NCI-H82 treated with DMSO at 0.1 percent for 48 hours (cell line): ENCODE data around the gene CDH16.
A peak's percentile ranks its signal among the peaks of the same experiment; 100 is the strongest.
"Not testable (repeated sequence)": the region's sequence is repeated elsewhere in the genome, so short reads cannot be mapped to it uniquely, and the experiment has no call there.

Experiments used
- DNase-seq: peaks from one replicate; lab custom pipeline; 2025; ENCODE audit not compliant: unreplicated experiment; lab: John Stamatoyannopoulos, UW

CDH16 gene

DNA sequence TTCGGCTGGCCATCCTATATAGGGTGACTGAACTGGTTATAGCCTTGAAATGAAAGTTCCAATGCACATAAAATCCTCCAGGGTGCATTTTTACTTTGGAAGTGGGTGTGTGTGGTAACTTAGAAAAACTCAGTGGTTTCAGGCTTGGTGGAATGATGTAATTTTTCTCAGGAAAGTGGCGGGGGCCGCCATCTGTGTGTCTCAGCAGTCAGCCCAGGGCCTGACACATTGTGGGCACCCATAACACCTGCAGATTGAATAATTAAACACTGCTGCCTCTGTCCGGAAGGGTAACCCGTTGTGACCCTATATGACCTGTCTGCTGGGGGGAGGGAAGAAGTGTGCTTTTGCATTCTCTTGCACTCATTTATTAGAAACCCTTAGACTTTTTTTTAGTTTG, 40.6 kb downstream of the CDH16 start:
- DNase-seq = no peak

DNA sequence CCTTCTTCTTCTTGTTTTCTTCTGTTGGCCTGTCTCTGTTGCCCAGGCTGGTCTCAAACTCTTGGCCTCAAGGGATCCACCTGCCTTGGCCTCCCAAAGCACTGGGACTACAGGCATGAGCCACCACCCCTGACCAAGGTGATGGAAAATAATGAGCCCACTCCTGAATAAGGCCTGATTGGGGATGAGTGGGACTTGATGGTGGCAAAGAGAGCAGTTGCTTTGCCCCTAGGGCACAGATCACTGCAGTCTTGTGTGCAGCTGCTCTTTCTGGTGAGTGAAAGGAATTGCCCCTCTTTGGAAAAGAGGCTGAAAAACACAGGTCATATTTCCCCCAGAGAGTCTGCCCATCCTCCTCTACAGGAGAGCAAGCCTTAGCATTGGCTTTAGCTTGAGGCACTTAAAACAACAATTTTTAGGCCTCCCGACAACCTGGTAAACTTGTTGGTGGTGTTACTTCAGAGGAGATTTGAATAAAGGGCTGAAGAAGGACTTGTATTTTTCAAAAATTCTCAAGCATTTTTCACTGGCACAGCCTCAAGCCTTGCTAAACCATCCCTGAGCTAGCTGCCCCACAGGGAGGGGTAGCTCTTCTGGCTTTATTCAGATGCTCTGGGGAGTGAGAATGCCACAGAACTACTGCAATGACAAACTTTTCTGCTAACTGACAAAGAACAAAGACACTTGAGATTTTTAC, 44.5 kb downstream of the CDH16 start:
- no peak for DNase-seq

DNA sequence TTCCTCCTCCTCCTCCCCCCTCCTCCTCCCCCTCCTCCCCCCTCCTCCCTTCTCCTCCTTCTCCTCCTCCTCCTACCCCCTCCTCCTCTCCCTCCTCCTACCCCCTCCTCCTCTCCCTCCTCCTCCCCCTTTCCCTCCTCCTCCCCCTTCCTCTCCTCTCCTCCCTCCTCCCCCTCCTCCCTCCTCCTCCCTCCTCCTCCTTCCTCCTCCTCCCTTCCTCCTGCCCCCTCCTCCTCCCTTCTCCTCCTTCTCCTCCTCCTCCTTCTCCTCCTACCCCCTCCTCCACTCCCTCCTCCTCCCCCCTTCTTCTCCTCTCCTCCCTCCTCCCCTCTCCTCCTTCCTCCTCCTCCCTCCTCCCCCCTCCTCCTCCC, 45.0 kb downstream of the CDH16 start:
- DNase-seq = no peak

DNA sequence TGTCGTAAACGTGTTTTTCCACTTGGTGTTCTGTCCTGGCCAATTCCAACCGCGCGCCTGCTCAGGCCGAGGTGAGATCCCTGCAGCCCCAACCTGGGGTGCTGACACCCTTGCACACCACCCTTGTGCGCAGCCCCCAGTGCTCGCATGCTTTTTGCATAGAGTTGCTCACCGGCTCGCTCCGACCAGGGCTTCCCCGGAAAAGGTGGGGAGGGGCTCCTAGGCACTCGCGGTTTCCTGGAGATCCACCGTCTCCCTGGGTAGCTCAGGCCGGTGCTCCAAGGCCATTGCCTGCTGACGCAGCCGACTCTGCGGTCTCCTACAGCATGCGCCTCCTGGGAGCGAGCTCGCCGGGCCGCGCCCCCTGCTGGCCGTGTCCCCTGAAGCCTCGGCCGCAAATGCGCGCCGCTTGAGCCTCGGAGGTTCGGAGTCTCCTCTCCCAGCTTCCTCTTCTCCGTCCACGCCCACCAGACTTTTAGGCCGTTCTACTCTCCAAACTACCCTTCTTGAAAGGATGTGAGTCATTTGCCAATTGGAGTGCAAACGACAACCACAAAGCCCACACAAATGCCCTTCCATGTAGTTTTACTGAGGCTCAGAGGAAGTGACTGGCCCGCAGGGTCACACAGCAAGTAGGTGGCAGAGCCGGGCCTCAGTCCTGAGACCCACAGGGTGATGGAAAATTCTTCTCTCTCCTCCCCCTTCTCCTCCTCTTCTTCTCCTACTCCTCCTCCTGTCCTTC, 45.6 kb downstream of the CDH16 start:
- DNase-seq = peak; percentile 10

DNA sequence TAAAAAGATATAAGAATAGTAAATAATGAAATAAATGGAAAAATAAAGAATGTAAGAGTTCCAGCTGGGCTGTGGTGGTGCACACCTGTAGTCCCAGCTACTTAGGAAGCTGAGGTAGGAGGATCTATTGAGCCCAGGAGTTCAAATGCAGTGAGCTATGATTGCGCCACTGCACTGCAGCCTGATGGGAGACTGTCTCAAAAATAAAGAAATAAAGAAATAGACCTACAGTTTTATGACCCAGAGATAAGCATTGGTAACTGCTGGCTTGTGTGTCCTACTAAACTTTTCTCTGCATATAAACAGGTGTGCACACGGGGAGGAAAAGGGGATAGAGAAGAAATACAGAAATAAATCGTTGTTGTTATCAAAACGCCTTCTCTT, 46.1 kb downstream of the CDH16 start:
- no peak for DNase-seq

DNA sequence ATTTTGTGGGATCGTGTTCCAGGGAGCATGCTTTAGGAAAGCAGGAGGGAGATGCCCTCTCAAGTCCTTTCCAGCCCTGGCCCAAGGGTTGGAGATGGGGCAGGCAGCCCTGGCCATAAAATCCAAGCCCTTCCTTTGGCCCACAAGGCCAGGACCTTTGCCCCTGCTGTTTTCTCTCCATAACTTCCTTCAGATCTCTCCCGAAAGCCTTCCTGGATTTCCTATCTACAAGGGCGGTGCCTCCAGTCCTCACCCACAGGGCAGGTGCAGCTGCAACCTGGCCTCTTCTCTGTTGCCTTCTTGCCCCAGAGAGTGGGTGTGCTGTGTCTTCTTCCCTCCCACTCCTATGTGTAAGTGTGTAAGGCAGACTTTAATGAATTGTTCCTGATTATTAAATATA, 46.8 kb downstream of the CDH16 start:
- DNase-seq = no peak

DNA sequence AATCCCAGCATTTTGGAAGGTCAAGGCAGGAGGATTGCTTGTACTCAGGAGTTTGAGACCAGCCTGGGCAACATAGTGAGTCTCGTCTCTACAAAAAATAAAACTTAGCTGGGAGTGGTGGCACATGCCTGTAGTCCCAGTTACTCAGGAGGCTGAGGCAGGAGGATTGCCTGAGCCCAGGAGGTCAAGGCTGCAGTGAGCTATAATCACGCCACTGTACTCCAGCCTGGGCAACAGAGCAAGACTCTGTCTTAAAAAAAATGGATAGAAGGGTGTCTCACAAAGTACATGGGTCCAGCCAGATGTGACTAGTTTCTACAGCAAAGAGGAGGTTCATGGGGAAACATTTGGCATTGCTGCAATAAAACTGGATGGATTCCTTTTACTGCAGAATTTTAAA, 47.3 kb downstream of the CDH16 start:
- DNase-seq = not testable (repeated sequence)

DNA sequence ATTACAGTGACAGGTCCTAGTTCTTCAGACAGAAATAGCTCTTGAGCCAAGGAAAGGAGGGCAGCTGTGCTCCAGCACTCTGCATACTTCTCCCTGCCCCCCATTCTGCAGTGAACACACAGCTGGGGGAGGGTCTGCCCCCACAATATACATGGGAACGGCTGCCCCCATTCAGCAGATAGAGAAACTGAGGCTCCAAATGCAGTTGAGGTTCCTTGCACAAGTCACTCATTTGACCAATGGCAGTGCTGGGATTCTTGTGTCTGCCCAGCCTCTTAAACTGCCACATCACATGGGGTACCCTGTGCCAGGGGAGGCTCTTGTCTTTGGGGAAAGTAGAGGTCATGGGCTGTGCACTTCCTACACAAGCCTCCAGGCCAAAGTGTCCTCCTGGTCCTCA, 49.3 kb downstream of the CDH16 start:
- no peak for DNase-seq

DNA sequence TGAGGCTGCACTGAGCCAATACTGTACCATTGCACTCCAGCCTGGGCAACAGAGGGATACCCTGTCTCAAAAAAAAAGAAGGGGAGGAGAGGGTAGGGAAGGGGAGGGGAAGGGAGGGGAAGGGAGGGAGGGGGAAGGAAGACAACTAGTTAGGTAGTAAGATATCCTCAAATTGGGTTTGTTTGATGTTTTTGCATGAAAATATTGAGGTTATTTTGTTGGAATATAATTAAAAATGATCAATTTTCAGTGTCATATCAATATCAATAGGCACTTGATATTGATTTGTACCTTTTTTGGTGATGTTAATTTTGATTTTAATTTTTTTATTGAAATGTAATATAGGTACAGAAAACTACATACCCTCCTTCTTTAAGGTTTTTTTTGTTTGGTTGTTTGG, 55.0 kb downstream of the CDH16 start:
- no peak for DNase-seq

DNA sequence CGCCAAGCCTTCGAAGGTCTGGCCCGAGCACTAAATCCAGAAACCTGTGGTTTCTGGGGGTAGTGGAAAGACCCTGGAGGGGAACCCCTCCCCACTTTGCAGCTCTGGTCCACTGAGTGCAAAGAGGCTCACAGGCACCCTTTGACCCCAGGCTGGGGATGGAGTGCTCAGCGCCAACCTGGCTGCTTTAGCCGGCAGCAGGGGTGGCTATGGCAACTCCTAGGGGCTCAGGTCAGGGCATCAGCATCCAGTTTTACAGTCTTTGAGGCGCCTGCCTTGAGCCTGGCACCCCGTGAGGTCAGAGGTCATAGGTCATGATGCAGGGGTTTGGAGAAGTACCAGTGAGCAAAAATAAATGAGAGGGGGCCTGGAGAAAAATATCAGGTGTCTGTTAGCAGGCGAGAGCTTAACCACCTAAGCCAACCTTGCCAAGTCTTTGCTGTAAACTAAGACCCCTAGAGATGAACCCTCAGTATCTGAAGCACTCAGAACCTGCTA, 56.6 kb downstream of the CDH16 start:
- DNase-seq = no peak

DNA sequence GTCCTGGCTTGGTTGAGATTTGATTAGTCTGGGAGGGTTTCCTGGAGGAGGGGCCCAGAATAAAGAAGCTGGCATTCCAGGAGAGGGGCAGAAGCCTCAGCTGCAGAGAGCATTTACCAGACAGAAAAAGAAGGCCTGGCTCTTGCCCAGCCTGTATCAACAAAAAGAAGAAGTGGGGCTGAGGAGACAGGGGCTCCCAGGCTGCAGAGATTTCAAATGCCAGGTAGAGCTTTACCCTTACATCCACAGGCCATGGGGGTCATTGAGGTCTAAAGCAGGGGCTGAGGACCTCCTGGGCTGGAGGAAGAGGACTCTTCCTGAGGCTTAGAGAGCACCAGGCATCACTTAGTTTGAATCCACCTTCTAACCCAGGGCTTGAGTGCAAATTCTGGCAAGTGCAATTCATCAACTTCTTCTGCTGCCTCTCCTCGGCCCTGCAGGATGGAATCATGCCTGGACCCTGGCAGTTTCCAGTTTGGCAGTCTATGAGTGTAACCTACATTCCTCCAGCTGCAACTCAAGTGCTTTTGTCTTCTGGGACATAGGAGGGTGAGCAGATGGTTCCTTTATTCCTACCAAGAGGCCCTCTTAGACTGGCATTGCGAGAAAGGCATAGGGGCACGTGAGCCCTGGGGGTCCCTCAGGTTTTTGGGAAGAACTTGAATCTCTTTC, 59.2 kb downstream of the CDH16 start:
- no peak for DNase-seq

DNA sequence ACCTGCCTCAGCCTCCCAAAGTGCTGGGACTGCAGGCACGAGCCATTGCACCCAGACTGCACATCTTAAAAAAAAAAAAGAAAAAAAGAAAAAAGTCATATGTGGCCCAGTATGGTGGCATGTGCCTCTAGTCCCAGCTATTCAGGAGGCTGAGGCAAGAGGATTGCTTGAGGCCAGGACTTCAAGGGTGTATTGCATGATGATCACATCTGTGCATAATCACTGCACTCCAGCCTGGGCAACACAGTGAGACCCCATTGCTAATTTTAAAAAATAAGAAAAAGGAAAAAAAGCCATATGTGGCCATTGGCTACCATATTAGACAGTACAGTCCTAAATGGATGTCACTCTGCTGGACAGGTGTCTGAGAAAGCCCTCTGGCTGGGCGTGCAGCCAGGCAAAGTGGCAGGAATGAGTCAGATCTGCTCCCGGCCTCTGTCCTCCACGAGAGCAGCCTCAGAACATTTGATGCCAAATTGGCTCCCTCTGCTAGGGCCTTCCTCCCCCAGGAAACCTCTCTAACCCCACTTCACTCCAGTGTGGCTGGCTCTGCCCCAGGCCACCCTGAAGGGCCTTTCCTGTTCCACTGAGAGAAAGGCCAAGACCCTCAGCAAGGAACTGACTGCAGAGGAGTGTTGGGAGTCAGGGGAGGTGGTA, 59.8 kb downstream of the CDH16 start:
- DNase-seq = no peak
